Vagina (tissue), 2 donors: ENCODE data around the gene GMEB2. TPM values are rescaled to one million over a fixed set of nuclear protein-coding genes. Genes with fewer than 3 reads are reported as not detected.
"Not testable (repeated sequence)": the region's sequence is repeated elsewhere in the genome, so short reads cannot be mapped to it uniquely, and the experiment has no call there.

Source experiments
- DNase-seq, 2 donors: peaks; one replicate each; pipeline ENCODE4 v3.0.0-alpha.2; 2017; ENCODE audit errors: extremely low spot score in 2 of 2
- H3K27ac ChIP-seq: fragments of 200-600 bp; sonication (generic); one replicate; pipeline ENCODE4 v1.5.1; 2019
- H3K27me3 ChIP-seq: fragments of 200-600 bp; sonication (generic); one replicate; pipeline ENCODE4 v1.5.1; 2019
- H3K36me3 ChIP-seq, 2 donors: fragments of 200-600 bp; sonication (generic); one replicate each; pipeline ENCODE4 v1.5.1; 2017 to 2019
- H3K4me1 ChIP-seq: fragments of 200-600 bp; sonication (generic); one replicate; pipeline ENCODE4 v1.5.1; 2019
- H3K4me3 ChIP-seq, 2 donors: fragments of 200-600 bp; sonication (generic); 1 replicate in 1 of 2; 2 replicates in 1 of 2; pipeline ENCODE4 v1.5.1; 2016 to 2019
- H3K9me3 ChIP-seq: fragments of 200-600 bp; sonication (generic); one replicate; pipeline ENCODE4 v1.5.1; 2019
- CTCF ChIP-seq, 3 experiments: fragments of 450-650 bp in 2 of 3; fragments of 200-600 bp in 1 of 3; sonication (generic) in 1 of 3; IDR thresholded peaks; one replicate each; pipeline ENCODE4 v1.5.1; 2017 to 2019; ENCODE audit warnings: antibody characterized with exemption in 3 of 3, mild to moderate bottlenecking in 2 of 3, moderate library complexity in 2 of 3
- POLR2A ChIP-seq, 2 donors: fragments of 450-650 bp; IDR thresholded peaks; one replicate each; pipeline ENCODE4 v1.6.1; 2017; ENCODE audit warnings: antibody characterized with exemption in 2 of 2, mild to moderate bottlenecking in 2 of 2, moderate library complexity in 2 of 2
- POLR2AphosphoS5 ChIP-seq, 2 donors: sonication (generic); formaldehyde crosslinking; IDR thresholded peaks; one replicate each; pipeline ENCODE4 v1.9.0; 2017; ENCODE audit warnings: antibody characterized with exemption in 2 of 2, mild to moderate bottlenecking in 2 of 2, low read depth in 1 of 2; ENCODE audit not compliant: insufficient read depth in 1 of 2
- intact Hi-C: fragments of 100-400 bp; cut with DNase I; formaldehyde crosslinking; loops from one replicate; pipeline ENCODE4 v1.15.1; 2023
- total RNA-seq: library from RNA; depleted of rRNA; stranded (reverse); fragments of >200 nt; gene quantifications from one replicate; pipeline ENCODE4 v1.2.3, GENCODE V29; 2016

The GMEB2 gene
- total RNA-seq, 1 donor from 2014 or later: 11.3 TPM

- intact Hi-C loops: no loop called here
- Histone ChIP-seq H3K27ac (no peak overlapping the region), H3K4me3 (no peak overlapping the region), H3K36me3 (peaks cover 0 to 15% of the 10 kb centered on the region in 2 donors), H3K9me3 (no peaks in the 10 kb centered on the region), H3K4me1 (no peaks in the 10 kb centered on the region), H3K27me3 (no peaks in the 10 kb centered on the region)
- DNase-seq: no peak
- TF ChIP-seq CTCF (IDR thresholded peaks at IDR 0.05): no peak
- no peak for TF ChIP-seq POLR2AphosphoS5 (IDR thresholded peaks at IDR 0.05; ENCODE audit: insufficient read depth in 1 of 2, low read depth in 1 of 2)
- no peak for TF ChIP-seq POLR2A (IDR thresholded peaks at IDR 0.05)
These were observed 15.3 kb downstream of the GMEB2 start for GRCh38 chr20:63611646-63612045.

- Histone ChIP-seq H3K4me3 (no peak overlapping the region), H3K36me3 (peaks cover 0 to 8% of the 10 kb centered on the region in 2 donors), H3K4me1 (no peaks in the 10 kb centered on the region), H3K9me3 (no peaks in the 10 kb centered on the region), H3K27me3 (no peaks in the 10 kb centered on the region), H3K27ac (no peak overlapping the region)
- no peak for DNase-seq
- intact Hi-C loops: no loop called here
- no peak for TF ChIP-seq POLR2A (IDR thresholded peaks at IDR 0.05)
- no peak for TF ChIP-seq POLR2AphosphoS5 (IDR thresholded peaks at IDR 0.05; ENCODE audit: insufficient read depth in 1 of 2, low read depth in 1 of 2)
- no peak for TF ChIP-seq CTCF (IDR thresholded peaks at IDR 0.05)
These were observed 16.1 kb downstream of the GMEB2 start for GRCh38 chr20:63610581-63611435.

DNA sequence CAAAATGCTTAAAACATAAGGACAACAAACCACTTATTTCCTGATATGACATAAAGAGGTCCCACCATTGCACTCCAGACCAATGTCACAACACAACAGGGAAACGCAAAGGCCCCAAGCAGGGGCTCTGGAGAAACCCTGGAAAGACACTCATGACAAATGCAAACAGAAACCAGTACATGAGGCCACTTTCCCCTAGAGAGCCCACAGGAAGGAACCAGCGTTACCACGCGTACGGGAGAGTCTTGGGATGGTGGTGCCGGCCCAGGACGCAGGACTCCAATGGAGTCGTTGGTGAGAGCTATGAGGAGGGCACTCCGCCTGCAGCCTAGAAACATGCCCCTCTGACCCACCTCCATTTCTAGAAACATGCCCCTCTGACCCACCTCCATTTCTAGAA, 20.2 kb downstream of the GMEB2 start:
- peaks cover 0 to 12% of the 10 kb centered on the region in 2 donors for H3K36me3 ChIP-seq
- H3K4me1 ChIP-seq: no peaks in the 10 kb centered on the region
- no peak overlapping the region for H3K27ac ChIP-seq
- no peak for DNase-seq
- H3K4me3 ChIP-seq: no peak overlapping the region
- TF ChIP-seq POLR2A (IDR thresholded peaks at IDR 0.05) (no peak), POLR2AphosphoS5 (IDR thresholded peaks at IDR 0.05; ENCODE audit: insufficient read depth in 1 of 2, low read depth in 1 of 2) (no peak)
- no peaks in the 10 kb centered on the region for H3K27me3 ChIP-seq
- intact Hi-C loops: no loop called here
- H3K9me3 ChIP-seq: no peaks in the 10 kb centered on the region

GRCh38 chr20:63602321-63602720, 24.6 kb downstream of the GMEB2 start:
- Histone ChIP-seq H3K36me3 (peaks cover 0 to 30% of the 10 kb centered on the region in 2 donors), H3K4me3 (no peak overlapping the region), H3K9me3 (no peaks in the 10 kb centered on the region), H3K4me1 (no peaks in the 10 kb centered on the region), H3K27me3 (no peaks in the 10 kb centered on the region), H3K27ac (no peak overlapping the region)
- no peak for DNase-seq
- intact Hi-C loops: no loop called here
- TF ChIP-seq CTCF (IDR thresholded peaks at IDR 0.05) (no peak), POLR2A (IDR thresholded peaks at IDR 0.05) (no peak), POLR2AphosphoS5 (IDR thresholded peaks at IDR 0.05; ENCODE audit: insufficient read depth in 1 of 2, low read depth in 1 of 2) (no peak)

- peaks cover 0 to 32% of the 10 kb centered on the region in 2 donors for H3K36me3 ChIP-seq
- H3K9me3 ChIP-seq, H3K27me3 ChIP-seq, H3K4me3 ChIP-seq, H3K4me1 ChIP-seq, DNase-seq, H3K27ac ChIP-seq, intact Hi-C loops: not testable (repeated sequence)
These were observed 25.2 kb downstream of the GMEB2 start for GRCh38 chr20:63601679-63602078.

DNA sequence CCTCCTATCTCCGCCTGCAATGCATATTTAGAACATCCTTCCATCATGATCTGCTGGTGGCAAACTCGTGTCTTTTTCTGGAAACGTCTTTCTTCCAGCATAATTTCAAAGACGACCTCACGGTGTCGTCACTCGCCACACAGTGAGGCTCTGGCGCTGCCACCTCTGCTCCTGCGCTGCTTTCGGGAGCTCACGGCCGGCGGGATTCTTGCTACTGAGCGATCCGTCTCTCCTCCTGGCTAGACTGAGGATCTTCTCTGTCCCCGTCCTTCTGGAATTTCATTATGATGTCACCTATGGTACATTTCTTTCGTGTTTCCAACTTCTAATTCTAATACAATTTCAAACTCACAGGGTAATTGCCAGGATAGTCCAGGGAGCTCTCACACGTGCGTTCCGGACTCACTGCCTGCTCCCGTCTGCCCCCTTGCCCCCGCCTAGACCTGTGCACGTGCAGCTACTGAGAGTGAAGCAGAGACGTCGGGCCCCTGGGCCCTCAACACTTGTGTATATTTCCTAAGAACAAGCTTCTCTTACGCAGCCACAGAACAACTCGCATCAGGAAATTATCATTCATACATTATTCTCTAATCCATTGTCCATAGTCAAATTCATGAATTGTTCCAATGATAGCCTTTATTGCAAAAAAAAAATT, 27.4 kb downstream of the GMEB2 start:
- H3K27ac ChIP-seq: no peak overlapping the region

More for the DNA sequence above, 27.4 kb downstream of the GMEB2 start:
- intact Hi-C loops: no loop called here
- Histone ChIP-seq H3K36me3 (peaks cover 0 to 46% of the 10 kb centered on the region in 2 donors), H3K27me3 (no peaks in the 10 kb centered on the region), H3K4me3 (no peak overlapping the region), H3K4me1 (no peaks in the 10 kb centered on the region), H3K9me3 (no peaks in the 10 kb centered on the region)
- TF ChIP-seq POLR2A (IDR thresholded peaks at IDR 0.05) (no peak), CTCF (IDR thresholded peaks at IDR 0.05) (no peak), POLR2AphosphoS5 (IDR thresholded peaks at IDR 0.05; ENCODE audit: insufficient read depth in 1 of 2, low read depth in 1 of 2) (no peak)
- no peak for DNase-seq
